Skeletal muscle tissue (tissue), 4 donors: Measurements from ENCODE around the gene POLD2. TPM values are rescaled to one million over a fixed set of nuclear protein-coding genes. Genes with fewer than 3 reads are reported as not detected.

Experiments used
- H3K27ac ChIP-seq: one replicate; pipeline ENCODE4 v1.7.0; 2013; ENCODE audit warnings: mild to moderate bottlenecking, low read depth, low read length, inconsistent platforms
- H3K27me3 ChIP-seq, 3 donors: one replicate each; pipeline ENCODE4 v1.7.0; 2013; ENCODE audit warnings: low read length in 3 of 3; ENCODE audit not compliant: control insufficient read depth in 3 of 3, insufficient read depth in 3 of 3
- H3K36me3 ChIP-seq, 3 donors: one replicate each; pipeline ENCODE4 v1.7.0; 2013; ENCODE audit warnings: low read length in 3 of 3; ENCODE audit not compliant: control insufficient read depth in 3 of 3, insufficient read depth in 3 of 3
- H3K4me1 ChIP-seq, 3 donors: one replicate each; pipeline ENCODE4 v1.7.0; 2013; ENCODE audit warnings: low read length in 3 of 3, mild to moderate bottlenecking in 3 of 3; ENCODE audit not compliant: control insufficient read depth in 3 of 3, insufficient read depth in 3 of 3
- H3K4me3 ChIP-seq, 3 donors: one replicate each; pipeline ENCODE4 v1.7.0; 2013; ENCODE audit warnings: low read length in 3 of 3
- H3K9ac ChIP-seq, 3 donors: one replicate each; pipeline ENCODE4 v1.7.0; 2013; ENCODE audit warnings: low read length in 3 of 3, mild to moderate bottlenecking in 3 of 3, moderate library complexity in 2 of 3, low read depth in 1 of 3
- H3K9me3 ChIP-seq, 3 donors: one replicate each; pipeline ENCODE4 v1.7.0; 2013; ENCODE audit warnings: low read length in 3 of 3; ENCODE audit not compliant: control insufficient read depth in 3 of 3
- total RNA-seq: library from RNA; depleted of rRNA; stranded (reverse); fragments of >200 nt; gene quantifications from one replicate; pipeline ENCODE4 v1.2.3, GENCODE V29; 2014
- donor health status: Osteomylitis.

Gene POLD2
- total RNA-seq, 1 donor from 2014 or later = 64.7 TPM

- Histone ChIP-seq H3K9me3 (no peaks in the 10 kb centered on the region), H3K9ac (peak overlapping the region in 1 of 3 donors; percentile 33), H3K27ac (no peak overlapping the region), H3K4me1 (peaks cover 12 to 27% (median 19%) of the 10 kb centered on the region in 3 donors), H3K36me3 (peaks cover 0 to 7% (median 4%) of the 10 kb centered on the region in 3 donors), H3K27me3 (peaks cover 14 to 26% (median 15%) of the 10 kb centered on the region in 3 donors), H3K4me3 (no peak overlapping the region)
Measured at GRCh38 chr7:44107961-44108767, 15.2 kb downstream of the POLD2 start.

GRCh38 chr7:44107116-44107960 lies 16.0 kb downstream of the POLD2 start:
- Histone ChIP-seq H3K9ac (peak overlapping the region in 1 of 3 donors; percentile 33), H3K9me3 (no peaks in the 10 kb centered on the region), H3K27me3 (peaks cover 14 to 26% (median 16%) of the 10 kb centered on the region in 3 donors), H3K4me1 (peaks cover 12 to 30% (median 21%) of the 10 kb centered on the region in 3 donors), H3K27ac (no peak overlapping the region), H3K36me3 (peaks cover 0 to 5% (median 4%) of the 10 kb centered on the region in 3 donors), H3K4me3 (no peak overlapping the region)

- peak overlapping the region; percentile 52 for H3K27ac ChIP-seq
- no peak overlapping the region for H3K4me3 ChIP-seq
Measured at GRCh38 chr7:44106311-44107065, 16.9 kb downstream of the POLD2 start.

GRCh38 chr7:44105832-44106231 lies 17.5 kb downstream of the POLD2 start:
- Histone ChIP-seq H3K4me1 (peaks cover 17 to 31% (median 28%) of the 10 kb centered on the region in 3 donors), H3K4me3 (peak overlapping the region; percentile 45 to 73 (median 66)), H3K27ac (peak overlapping the region; percentile 52), H3K27me3 (peaks cover 10 to 22% (median 16%) of the 10 kb centered on the region in 3 donors), H3K9me3 (no peaks in the 10 kb centered on the region), H3K9ac (peak overlapping the region in 1 of 3 donors; percentile 47), H3K36me3 (peaks cover 0 to 4% (median 0%) of the 10 kb centered on the region in 3 donors)

More at GRCh38 chr7:44106311-44107065, 16.9 kb downstream of the POLD2 start:
- Histone ChIP-seq H3K4me1 (peaks cover 12 to 26% (median 21%) of the 10 kb centered on the region in 3 donors), H3K9me3 (no peaks in the 10 kb centered on the region), H3K9ac (peak overlapping the region in 1 of 3 donors; percentile 47), H3K36me3 (peaks cover 0 to 4% (median 3%) of the 10 kb centered on the region in 3 donors), H3K27me3 (peaks cover 10 to 25% (median 16%) of the 10 kb centered on the region in 3 donors)

GRCh38 chr7:44104860-44105771 lies 18.2 kb downstream of the POLD2 start:
- peaks cover 0 to under 1% (median 0%) of the 10 kb centered on the region in 3 donors for H3K36me3 ChIP-seq
- peak overlapping the region; percentile 77 for H3K27ac ChIP-seq
- peaks cover 10 to 18% (median 16%) of the 10 kb centered on the region in 3 donors for H3K27me3 ChIP-seq
- H3K4me3 ChIP-seq = peak overlapping the region; percentile 65 to 73 (median 66)
- peak overlapping the region in 2 of 3 donors; percentile 74 for H3K9ac ChIP-seq
- no peaks in the 10 kb centered on the region for H3K9me3 ChIP-seq
- H3K4me1 ChIP-seq = peaks cover 17 to 33% (median 32%) of the 10 kb centered on the region in 3 donors

GRCh38 chr7:44103923-44104859 lies 19.2 kb downstream of the POLD2 start, which contains the start of gene AEBP1:
Gene AEBP1, plus strand, starts transcription at chr7:44104345. Its CDS starts 321 bp downstream, at chr7:44104666.
- Histone ChIP-seq H3K27me3 (peaks cover 10 to 16% (median 14%) of the 10 kb centered on the region in 3 donors), H3K27ac (peak within 1 kb of the TSS; percentile 77), H3K4me1 (peaks cover 17 to 33% (median 32%) of the 10 kb centered on the region in 3 donors), H3K9me3 (no peaks in the 10 kb centered on the region), H3K36me3 (no peaks in the 10 kb centered on the region), H3K4me3 (peak within 1 kb of the TSS; percentile 65 to 73 (median 66)), H3K9ac (peak within 1 kb of the TSS in 2 of 3 donors; percentile 74)

- Histone ChIP-seq H3K4me3 (no peak overlapping the region), H3K27me3 (peaks cover 10 to 16% (median 14%) of the 10 kb centered on the region in 3 donors), H3K27ac (peak overlapping the region; percentile 75), H3K9ac (no peak overlapping the region), H3K4me1 (peaks cover 17 to 33% (median 32%) of the 10 kb centered on the region in 3 donors), H3K36me3 (no peaks in the 10 kb centered on the region), H3K9me3 (no peaks in the 10 kb centered on the region)
Measured at GRCh38 chr7:44103566-44103922, 19.8 kb downstream of the POLD2 start.
